ENCODE data around the gene RAB14.

DNA sequence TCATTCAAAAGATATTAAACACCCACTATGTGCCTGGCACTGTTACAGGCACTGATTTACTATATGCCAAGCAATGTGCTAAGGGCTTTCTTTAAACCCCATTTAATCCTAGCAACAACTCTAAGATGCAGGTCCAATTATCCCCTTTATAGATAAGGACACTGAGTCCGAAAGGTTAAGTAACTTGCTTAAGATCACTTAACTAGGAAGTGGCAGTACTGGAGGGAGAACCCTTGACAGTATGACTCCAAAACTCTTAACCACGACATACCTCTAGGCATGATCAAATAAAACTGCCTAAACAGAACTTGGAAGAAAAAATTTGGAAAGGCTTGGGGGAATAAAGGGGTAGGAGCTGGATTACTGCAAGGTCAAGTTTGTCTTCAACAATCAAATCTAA is 1.7 kb downstream of the RAB14 start:
- no peak for TF ChIP-seq EZH2 (IDR thresholded peaks at IDR 0.05; ENCODE audit: low read depth)
- TF ChIP-seq, protein P1, sequence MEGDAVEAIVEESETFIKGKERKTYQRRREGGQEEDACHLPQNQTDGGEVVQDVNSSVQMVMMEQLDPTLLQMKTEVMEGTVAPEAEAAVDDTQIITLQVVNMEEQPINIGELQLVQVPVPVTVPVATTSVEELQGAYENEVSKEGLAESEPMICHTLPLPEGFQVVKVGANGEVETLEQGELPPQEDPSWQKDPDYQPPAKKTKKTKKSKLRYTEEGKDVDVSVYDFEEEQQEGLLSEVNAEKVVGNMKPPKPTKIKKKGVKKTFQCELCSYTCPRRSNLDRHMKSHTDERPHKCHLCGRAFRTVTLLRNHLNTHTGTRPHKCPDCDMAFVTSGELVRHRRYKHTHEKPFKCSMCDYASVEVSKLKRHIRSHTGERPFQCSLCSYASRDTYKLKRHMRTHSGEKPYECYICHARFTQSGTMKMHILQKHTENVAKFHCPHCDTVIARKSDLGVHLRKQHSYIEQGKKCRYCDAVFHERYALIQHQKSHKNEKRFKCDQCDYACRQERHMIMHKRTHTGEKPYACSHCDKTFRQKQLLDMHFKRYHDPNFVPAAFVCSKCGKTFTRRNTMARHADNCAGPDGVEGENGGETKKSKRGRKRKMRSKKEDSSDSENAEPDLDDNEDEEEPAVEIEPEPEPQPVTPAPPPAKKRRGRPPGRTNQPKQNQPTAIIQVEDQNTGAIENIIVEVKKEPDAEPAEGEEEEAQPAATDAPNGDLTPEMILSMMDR (conservative IDR thresholded peaks at IDR 0.05), result no peak
